HepG2 (cell line): ENCODE measurements around the gene TMEM127. TPM values are rescaled to one million over a fixed set of nuclear protein-coding genes. Genes with fewer than 3 reads are reported as not detected.

Experiments used
- ATAC-seq: fragments of 200-7000 bp; cut with Tn5 transposase; 3 replicates; pipeline ENCODE4 v1.9.1; 2020; ENCODE audit warnings: mild to moderate bottlenecking, moderate library complexity
- BruUV-seq: library from RNA; stranded (reverse); fragments of 400-500 nt; replicated peaks from 2 replicates; lab custom pipeline; 2021; lab: Mats Ljungman, UMichigan
- CTCF ChIA-PET: fragments of 300-600 bp; formaldehyde crosslinking; extraction: SDS; loops from one replicate; lab custom pipeline; 2021; ENCODE audit warnings: low total read pairs, inconsistent platforms, low intra/inter-chr PET ratio; lab: Yijun Ruan, JAX
- POLR2A ChIA-PET: fragments of 350-600 bp; sonication (Branson Sonifier 250); formaldehyde crosslinking; loops from one replicate; lab custom pipeline; 2020; ENCODE audit warnings: antibody characterized with exemption, inconsistent platforms; lab: Yijun Ruan, JAX
- DNase-seq: peaks from one replicate; pipeline ENCODE4 v3.0.0-alpha.2; 2015; ENCODE audit warnings: low spot score
- FAIRE-seq: peaks from 3 replicates; lab custom pipeline; 2011; peaks lifted over from hg19 to GRCh38; lab: Jason Lieb, UNC
- H2AFZ ChIP-seq: one replicate; pipeline ENCODE4 v1.6.1; 2011; ENCODE audit warnings: low read length, inconsistent platforms
- H3K27ac ChIP-seq: fragments of 300-600 bp; 3 replicates; pipeline ENCODE4 v1.8.0; 2011; ENCODE audit warnings: mixed run types, mild to moderate bottlenecking, mixed read lengths, low read length, inconsistent platforms; ENCODE audit not compliant: insufficient read depth; ENCODE audit errors: extremely low read length
- H3K27me3 ChIP-seq, 2 experiments: fragments of 200-600 bp in 1 of 2; 2 replicates in 1 of 2; 3 replicates in 1 of 2; pipeline versions ENCODE4 v1.6.0 to v1.8.0; 2011; ENCODE audit warnings: low read length in 2 of 2, mild to moderate bottlenecking in 2 of 2, moderate library complexity in 2 of 2, inconsistent platforms in 1 of 2; ENCODE audit not compliant: insufficient read depth in 2 of 2, control insufficient read depth in 1 of 2
- H3K36me3 ChIP-seq, 2 experiments: fragments of 200-600 bp in 1 of 2; replicated peaks in 1 of 2; 2 replicates in 1 of 2; 3 replicates in 1 of 2; pipeline versions ENCODE4 v1.5.1 to v1.8.0; 2011; ENCODE audit warnings: low read length in 2 of 2, inconsistent platforms in 1 of 2; ENCODE audit not compliant: insufficient read depth in 2 of 2, control insufficient read depth in 1 of 2
- H3K4me1 ChIP-seq: 2 replicates; pipeline ENCODE4 v1.5.1; 2012; ENCODE audit warnings: low read length, inconsistent platforms; ENCODE audit not compliant: insufficient read depth
- H3K4me2 ChIP-seq: 2 replicates; pipeline ENCODE4 v1.6.0; 2011; ENCODE audit warnings: low read depth, low read length, inconsistent platforms
- H3K4me3 ChIP-seq, 3 experiments: fragments of 200-600 bp in 1 of 3; sonication (generic), shearing (Covaris generic) in 1 of 3; replicated peaks in 1 of 3; 2 replicates each; pipeline ENCODE4 v1.5.1; 2011 to 2016; ENCODE audit warnings: low read length in 3 of 3, inconsistent platforms in 2 of 3, low read depth in 2 of 3, mild to moderate bottlenecking in 2 of 3, control low read depth in 1 of 3, mixed read lengths in 1 of 3; ENCODE audit not compliant: insufficient read depth in 1 of 3
- H3K79me2 ChIP-seq: one replicate; pipeline ENCODE4 v1.6.1; 2011; ENCODE audit warnings: low read length, inconsistent platforms; ENCODE audit not compliant: insufficient read depth
- H3K9ac ChIP-seq: 2 replicates; pipeline ENCODE4 v1.6.0; 2011; ENCODE audit warnings: mild to moderate bottlenecking, low read depth, low read length, inconsistent platforms; ENCODE audit not compliant: insufficient read depth
- H3K9me3 ChIP-seq: 2 replicates; pipeline ENCODE4 v1.5.1; 2012; ENCODE audit warnings: mild to moderate bottlenecking, low read length
- H4K20me1 ChIP-seq: 2 replicates; pipeline ENCODE4 v1.6.0; 2011; ENCODE audit warnings: inconsistent platforms, mild to moderate bottlenecking, low read length, moderate library complexity; ENCODE audit not compliant: insufficient read depth
- CHD4 ChIP-seq: fragments of 200-600 bp; sonication (generic); IDR thresholded peaks from 2 replicates; pipeline ENCODE4 v1.7.0; 2017; ENCODE audit warnings: mild to moderate bottlenecking, low read length, borderline replicate concordance
- DBP ChIP-seq: sonication (generic); formaldehyde crosslinking; IDR thresholded peaks from 2 replicates; pipeline ENCODE4 v1.4.0; 2020; ENCODE audit warnings: missing genetic modification reagents; ENCODE audit errors: not compliant biosample characterization
- DMTF1 ChIP-seq: sonication (generic); formaldehyde crosslinking; IDR thresholded peaks from 2 replicates; pipeline ENCODE4 v1.4.0; 2020; ENCODE audit warnings: mild to moderate bottlenecking, missing genetic modification reagents
- ETV6 ChIP-seq: sonication (generic); formaldehyde crosslinking; conservative IDR thresholded peaks from 2 replicates; pipeline ENCODE4 v1.4.0; 2020; ENCODE audit warnings: missing genetic modification reagents
- HOMEZ ChIP-seq: IDR thresholded peaks from 2 replicates; pipeline ENCODE4 v1.6.1; 2016; ENCODE audit warnings: low read depth
- RNF219 ChIP-seq: sonication (generic); formaldehyde crosslinking; IDR thresholded peaks from 2 replicates; pipeline ENCODE4 v1.5.0; 2020; ENCODE audit warnings: mild to moderate bottlenecking, missing genetic modification reagents
- SIX4 ChIP-seq: sonication (generic); formaldehyde crosslinking; IDR thresholded peaks from 2 replicates; pipeline ENCODE4 v1.4.0; 2020; ENCODE audit warnings: missing genetic modification reagents
- TIGD3 ChIP-seq: sonication (generic); formaldehyde crosslinking; IDR thresholded peaks from 2 replicates; pipeline ENCODE4 v1.5.1; 2020; ENCODE audit warnings: mild to moderate bottlenecking, missing genetic modification reagents, borderline replicate concordance
- XBP1 ChIP-seq: sonication (generic); formaldehyde crosslinking; IDR thresholded peaks from 2 replicates; pipeline ENCODE4 v1.5.0; 2020; ENCODE audit warnings: missing genetic modification reagents
- ZNF773 ChIP-seq: sonication (generic); formaldehyde crosslinking; IDR thresholded peaks from 2 replicates; pipeline ENCODE4 v1.4.0; 2020; ENCODE audit warnings: missing genetic modification reagents, borderline replicate concordance
- ZNF879 ChIP-seq: sonication (generic); formaldehyde crosslinking; IDR thresholded peaks from 2 replicates; pipeline ENCODE4 v1.8.1; 2023; ENCODE audit warnings: missing genetic modification reagents
- ZSCAN21 ChIP-seq: sonication (generic); formaldehyde crosslinking; IDR thresholded peaks from 2 replicates; pipeline ENCODE4 v1.8.0; 2022; ENCODE audit warnings: mild to moderate bottlenecking, missing genetic modification reagents, moderate library complexity, borderline replicate concordance
- WGBS: methylation state at CpG from one replicate; pipeline ENCODE4 v1.1.6; 2017; ENCODE audit warnings: low lambda C conversion rate; 5-methylcytosine and 5-hydroxymethylcytosine counted together
- in situ Hi-C: cut with HindIII; loops from 2 replicates; pipeline ENCODE4 v1.10.0; 2017; ENCODE audit warnings: low pct_unique_long_range_greater_than_20kb; ENCODE audit not compliant: extremely low pct_ligation_motif_present
- intact Hi-C: fragments of 100-400 bp; cut with micrococcal nuclease; formaldehyde crosslinking; loops from one replicate; pipeline ENCODE4 v1.10.0; 2022; ENCODE audit not compliant: unreplicated experiment
- polyA plus RNA-seq, 8 experiments: library from polyadenylated mRNA; depleted of rRNA in 3 of 8; stranded (reverse) in 7 of 8; unstranded in 1 of 8; fragments of >200 nt; fragmentation: Illumina TruSeq in 4 of 8; extraction: Trizol in 4 of 8; gene quantifications; 2 replicates each; pipeline versions ENCODE4 v1.2.1 to v1.2.3, GENCODE V29; 2011 to 2016; ENCODE audit warnings: low read depth in 4 of 8, missing spikeins in 1 of 8, mixed read lengths in 1 of 8; ENCODE audit not compliant: insufficient read depth in 1 of 8
- total RNA-seq, 5 experiments: library from RNA; depleted of rRNA; stranded (reverse); fragments of >200 nt; fragmentation: Illumina TruSeq; extraction: Trizol; gene quantifications; 2 replicates each; pipeline ENCODE4 v1.2.3, GENCODE V29; 2016; ENCODE audit warnings: low read depth in 1 of 5

The TMEM127 gene
- total and polyA plus RNA-seq, 2 of the 13 experiments (the other 11 are each of a cell fraction or from before 2014, with no cell fraction given), result 21.5 to 33.9 TPM

GRCh38 chr2:96260387-96261260 is 5.2 kb downstream of the TMEM127 start:
- no peaks in the 10 kb centered on the region for H3K27me3 ChIP-seq
- ATAC-seq (peak; percentile 90), DNase-seq (peak; percentile 100), FAIRE-seq (peak; percentile 99)
- POLR2A ChIA-PET, result interaction anchor here (0.7 to 4.4 kb wide), 24 partner anchors 9 to 608 kb away, joined by 3 to 91 read pairs (median 6); partner anchors contain the start of genes ITPRIPL1, NCAPH, SNRNP200 and STARD7
- peak overlapping the region; percentile 98 for H3K4me2 ChIP-seq
- intact Hi-C loops (loop anchor here (1.0 to 2.0 kb wide), 2 partner anchors 52 to 122 kb away; partner anchors contain the start of genes ASTL and STARD7), in situ Hi-C loops (loop anchor here (5.0 kb wide), 2 partner anchors 53 to 118 kb away; partner anchors contain the start of gene STARD7)
- WGBS, result 11% methylated on average over 9 of the region's 10 CpGs
- peaks cover 74% of the 10 kb centered on the region for H3K4me1 ChIP-seq
- H4K20me1 ChIP-seq, result no peaks in the 10 kb centered on the region
- H3K9me3 ChIP-seq, result no peaks in the 10 kb centered on the region
- H3K36me3 ChIP-seq, result peaks cover 10 to 31% of the 10 kb centered on the region in 2 experiments
- peak overlapping the region; percentile 92 for H3K27ac ChIP-seq
- H3K9ac ChIP-seq, result peak overlapping the region; percentile 66
- H3K4me3 ChIP-seq, result peak overlapping the region; percentile 19 to 68 (median 31)
- peaks cover 66% of the 10 kb centered on the region for H3K79me2 ChIP-seq
- BruUV-seq, result TSS peak; percentile 90
- CTCF ChIA-PET, result interaction anchor here (1.0 to 1.1 kb wide), 2 partner anchors 9 to 53 kb away, joined by 3 to 5 read pairs; partner anchors contain the start of gene STARD7
- no peak overlapping the region for H2AFZ ChIP-seq
- no peak for TF ChIP-seq DMTF1
- TF ChIP-seq DBP (CRISPR knock-in tag), result no peak
- peak; percentile 100 for TF ChIP-seq SIX4 (CRISPR knock-in tag)
- TF ChIP-seq ETV6 (CRISPR knock-in tag), result 0 out of 2 replicates have a peak, but pooled peaks have one; percentile 13
- peak; percentile 63; the same call in 1 of the 2 replicates for TF ChIP-seq CHD4
- TF ChIP-seq RNF219 (CRISPR knock-in tag), result no peak
- TF ChIP-seq TIGD3 (CRISPR knock-in tag), result no peak
- TF ChIP-seq ZNF879 (CRISPR knock-in tag), result no peak
- peak; percentile 80 for TF ChIP-seq HOMEZ (CRISPR knock-in tag)
- no peak for TF ChIP-seq ZNF773 (CRISPR knock-in tag)
- no peak for TF ChIP-seq XBP1 (CRISPR knock-in tag)
- no peak for TF ChIP-seq ZSCAN21
